NCI-H146 (cell line): ENCODE data around the gene TRMU.

ENCODE experiments used
- DNase-seq: peaks from one replicate; lab custom pipeline; 2025; lab: John Stamatoyannopoulos, UW

The TRMU gene

DNA sequence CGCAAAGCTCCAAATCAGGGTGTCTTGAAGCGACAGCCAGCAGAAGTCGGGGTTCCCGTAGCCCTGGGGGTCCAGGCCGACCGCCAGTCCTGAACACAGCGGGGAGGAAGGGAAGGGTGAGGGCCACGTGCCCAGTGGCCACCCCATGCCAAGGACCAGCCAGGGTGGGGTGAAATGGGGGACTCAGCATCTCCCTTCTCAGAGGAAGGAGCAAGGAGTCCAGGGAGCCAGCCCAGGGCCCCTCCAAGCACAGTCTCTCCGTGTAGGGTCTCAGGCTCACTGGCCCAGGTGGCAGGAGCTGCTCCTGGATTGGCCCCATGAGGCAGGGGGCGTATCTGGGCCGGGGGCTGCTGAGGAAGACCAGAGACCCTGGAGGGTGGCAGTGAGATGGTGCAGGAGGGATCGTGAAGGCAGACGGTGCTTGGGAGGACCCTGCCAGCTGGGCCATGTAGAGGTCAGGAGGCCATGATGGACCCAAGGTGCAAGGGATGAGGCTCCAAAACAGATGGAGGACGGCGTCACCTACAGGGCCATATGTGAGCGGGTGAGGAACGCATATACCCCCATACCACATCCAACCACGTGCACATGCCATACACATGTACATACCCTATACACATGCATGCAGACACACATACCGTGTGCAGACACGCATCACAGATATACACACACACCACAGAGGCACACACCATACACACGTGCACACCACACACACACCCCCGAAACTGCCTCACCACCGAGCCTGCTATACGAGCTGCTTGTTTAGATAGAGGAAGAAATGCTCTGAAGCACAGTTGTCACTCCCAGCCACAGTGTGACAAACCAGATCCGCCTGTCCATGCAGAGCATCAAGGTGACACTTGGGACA is 34.4 kb downstream of the TRMU start:
- no peak for DNase-seq

DNA sequence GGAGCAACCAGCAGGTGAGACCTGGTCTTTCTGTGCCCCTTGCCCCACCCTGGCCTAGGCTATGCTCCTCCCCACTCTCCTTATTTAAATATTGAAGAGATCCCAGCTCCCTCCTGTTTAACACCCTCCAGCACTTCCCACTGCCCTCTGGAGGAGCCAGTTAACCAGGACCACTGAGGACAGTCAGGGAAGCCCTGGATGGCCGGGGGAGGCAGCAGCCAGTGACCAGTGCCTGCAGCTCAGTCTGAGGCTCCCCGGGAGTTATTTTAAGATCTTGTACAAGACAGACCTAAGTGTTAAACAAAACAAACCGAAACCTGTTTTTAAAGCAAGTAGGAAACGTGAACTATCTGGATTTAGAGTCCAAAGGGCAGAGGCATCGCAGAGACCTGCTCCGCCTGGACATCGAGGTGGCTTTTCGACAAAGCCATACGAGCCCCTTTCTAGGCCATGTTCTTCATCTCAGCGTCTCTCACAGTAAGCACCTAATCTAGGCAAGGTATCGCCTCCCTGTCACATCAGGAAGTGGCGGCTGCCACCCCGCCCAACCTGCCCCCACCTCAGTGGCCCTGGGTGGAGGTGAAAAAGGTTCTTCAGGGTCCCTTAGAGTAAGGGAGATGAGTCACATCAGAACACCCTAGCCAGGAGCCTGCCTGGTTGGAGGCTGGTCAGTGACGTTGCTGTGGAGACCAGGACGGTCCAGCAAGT is 35.2 kb downstream of the TRMU start:
- DNase-seq, result no peak

GRCh38 chr22:46371623-46372226 is 36.2 kb downstream of the TRMU start:
- DNase-seq, result no peak

DNA sequence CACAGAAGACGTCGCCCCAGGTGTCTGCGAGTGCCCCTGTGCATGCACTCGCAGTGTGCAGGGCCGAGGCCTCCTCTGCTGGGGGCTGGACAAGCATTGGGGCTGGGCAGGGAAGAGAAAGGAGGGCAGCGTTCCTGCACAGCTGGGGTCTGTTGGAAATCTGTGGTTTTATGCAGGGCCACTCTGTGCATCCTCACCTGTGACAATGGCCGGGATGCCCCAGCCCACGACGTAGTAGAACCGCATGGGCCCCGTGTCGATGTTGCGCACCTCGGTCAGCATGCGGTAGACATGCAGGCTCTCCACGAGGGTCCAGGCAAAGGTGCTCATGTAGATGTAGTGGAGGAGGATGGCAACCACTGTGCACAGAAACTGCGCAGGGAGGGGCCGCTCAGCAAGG is 37.2 kb downstream of the TRMU start:
- no peak for DNase-seq

DNA sequence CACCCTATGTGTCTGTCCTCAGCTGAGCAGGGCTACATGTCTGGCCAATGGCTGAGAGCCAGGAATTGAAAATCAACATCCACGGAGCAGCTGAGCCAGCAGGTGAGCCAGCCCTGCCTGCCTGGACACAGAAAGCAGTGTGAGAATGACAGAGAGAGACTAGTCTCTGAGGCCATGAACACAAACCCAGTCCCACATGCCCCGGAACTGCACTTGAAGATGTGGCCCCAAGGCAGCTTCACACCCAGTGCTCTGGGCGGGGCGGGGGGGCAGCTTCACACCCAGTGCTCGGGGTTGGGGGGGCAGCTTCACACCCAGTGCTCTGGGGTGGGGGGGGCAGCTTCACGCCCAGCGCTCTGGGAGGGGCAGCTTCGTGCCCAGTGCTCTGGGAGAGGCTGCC is 37.6 kb downstream of the TRMU start:
- peak; percentile 13 for DNase-seq

DNA sequence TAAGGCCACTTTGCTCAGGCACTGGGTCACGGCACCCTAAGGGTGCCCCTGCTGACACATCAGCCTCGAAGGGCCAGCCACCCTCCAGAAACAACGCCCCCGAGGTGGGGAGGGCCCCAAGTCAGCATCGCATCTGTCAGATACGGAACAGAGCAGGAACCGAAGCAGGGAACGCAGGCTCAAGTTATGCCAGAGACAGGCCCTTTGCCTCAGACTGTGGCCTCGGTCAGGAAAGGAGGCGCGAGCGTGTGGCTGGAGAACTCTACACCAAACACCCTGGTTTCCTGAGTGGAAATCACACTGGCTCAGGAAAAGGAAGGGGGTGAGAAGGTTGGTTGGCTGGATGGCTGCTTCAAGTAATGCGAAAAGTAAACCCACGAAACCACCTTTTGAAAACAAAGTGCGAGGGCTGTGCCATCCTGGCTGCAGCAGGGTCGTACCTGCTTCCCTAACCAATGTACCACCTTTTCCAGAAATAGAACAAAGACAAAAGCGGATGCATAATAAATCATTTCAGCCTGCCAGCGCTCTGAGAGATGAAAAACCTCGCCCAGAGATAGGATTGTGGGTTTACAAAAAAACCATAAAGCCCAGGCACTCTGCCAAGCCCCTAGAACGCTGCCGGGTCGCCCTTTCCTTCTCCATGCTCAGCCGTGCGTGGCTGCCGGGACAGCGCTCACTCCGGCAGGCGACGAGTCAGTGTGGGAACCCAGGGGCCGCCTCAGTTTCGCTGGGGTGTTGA is 38.6 kb downstream of the TRMU start:
- DNase-seq, result no peak

- DNase-seq, result no peak
Measured at GRCh38 chr22:46374663-46375474, 39.4 kb downstream of the TRMU start.

DNA sequence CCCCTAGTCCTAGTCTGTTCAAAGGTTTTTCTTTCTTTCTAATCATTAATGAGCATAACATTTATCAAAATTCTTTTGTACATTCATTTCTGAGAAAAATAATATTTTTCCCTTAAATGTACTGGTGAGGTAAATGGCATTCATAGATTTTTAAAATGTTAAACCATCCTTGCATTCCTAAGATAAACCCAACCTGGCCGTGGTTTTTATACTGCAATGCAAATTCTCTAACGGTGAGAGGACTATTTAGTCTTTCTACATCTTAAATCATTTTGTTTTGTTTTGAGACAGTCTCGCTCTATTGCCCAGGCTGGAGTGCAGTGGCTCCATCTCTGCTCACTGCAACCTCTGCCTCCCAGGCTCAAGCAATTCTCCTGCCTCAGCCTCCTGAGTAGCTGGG is 40.6 kb downstream of the TRMU start:
- no peak for DNase-seq

- DNase-seq, result no peak
Measured at GRCh38 chr22:46376908-46377524, 41.5 kb downstream of the TRMU start.

- no peak for DNase-seq
Measured at GRCh38 chr22:46377525-46378425, 42.3 kb downstream of the TRMU start.

DNA sequence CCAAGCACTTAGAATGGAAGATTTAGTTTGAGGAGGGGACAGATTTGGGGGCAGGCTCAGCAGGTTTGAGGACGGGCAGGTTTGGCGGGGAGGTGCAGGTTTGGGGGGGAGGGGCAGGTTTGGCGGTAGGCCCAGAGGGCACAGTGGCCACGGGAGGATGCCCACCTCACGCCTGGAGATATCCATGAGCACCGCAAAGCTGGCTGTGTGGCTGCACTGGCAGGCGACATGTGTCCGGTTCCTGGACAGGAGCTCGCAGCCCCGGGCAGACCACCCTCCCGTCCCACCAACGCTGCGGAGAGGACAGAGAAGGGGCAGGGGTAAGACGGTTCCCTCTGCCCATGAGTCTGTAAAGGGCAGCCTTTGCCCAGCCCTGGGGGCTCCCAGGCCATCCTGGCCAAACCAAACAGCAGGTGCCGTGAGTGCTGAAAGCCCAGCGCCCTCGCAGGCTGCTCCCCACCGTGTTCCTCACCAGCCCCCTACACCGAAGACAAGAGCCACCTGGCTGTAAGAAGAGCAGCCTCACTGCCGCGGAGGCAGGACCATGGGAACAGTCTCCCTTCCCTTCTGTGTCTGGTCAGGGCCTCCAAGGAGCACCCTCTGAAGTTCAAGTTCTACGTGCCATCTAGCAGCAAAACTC is 43.0 kb downstream of the TRMU start:
- DNase-seq, result no peak

GRCh38 chr22:46379066-46379930 is 43.8 kb downstream of the TRMU start:
- no peak for DNase-seq

DNA sequence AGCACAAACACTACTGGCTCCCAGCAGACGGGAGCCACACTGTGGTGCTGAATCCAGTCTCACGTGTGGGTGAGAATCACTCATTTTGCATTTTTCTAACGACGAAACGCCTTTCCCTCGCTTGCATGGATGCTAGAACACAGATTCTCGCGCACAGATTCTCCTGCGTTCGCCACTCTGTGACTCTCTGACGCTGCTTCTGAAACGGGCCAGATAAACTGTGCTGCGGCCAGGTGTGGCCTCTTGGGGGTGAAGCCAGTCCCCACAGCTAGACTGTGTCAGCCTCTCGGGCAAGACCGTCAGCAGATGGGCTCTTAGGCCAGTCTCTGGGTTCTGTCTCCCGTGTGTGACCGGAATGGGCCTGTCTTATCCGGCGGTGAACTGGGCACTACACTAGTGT is 44.6 kb downstream of the TRMU start:
- no peak for DNase-seq

- no peak for DNase-seq
Measured at GRCh38 chr22:46380581-46380980, 45.1 kb downstream of the TRMU start.

DNA sequence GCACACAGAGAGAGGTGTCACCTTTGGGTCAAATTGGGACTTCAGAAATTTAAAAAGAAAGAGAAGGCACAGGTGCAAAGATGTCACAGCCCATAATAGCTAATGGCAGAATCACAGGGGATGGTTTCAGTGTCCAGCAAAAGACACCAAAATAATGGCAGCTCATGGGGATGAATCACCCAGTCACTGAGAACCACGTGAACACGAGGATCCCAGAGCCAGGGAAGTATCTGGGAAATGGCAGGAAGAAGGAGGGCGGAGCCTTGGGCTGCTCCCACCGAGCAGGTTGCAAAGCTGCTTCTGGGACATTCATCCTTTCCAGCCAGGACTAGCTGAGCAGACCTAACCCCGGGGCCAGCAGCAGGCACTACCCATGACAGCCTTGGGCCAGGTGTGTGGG is 45.6 kb downstream of the TRMU start:
- DNase-seq, result no peak

DNA sequence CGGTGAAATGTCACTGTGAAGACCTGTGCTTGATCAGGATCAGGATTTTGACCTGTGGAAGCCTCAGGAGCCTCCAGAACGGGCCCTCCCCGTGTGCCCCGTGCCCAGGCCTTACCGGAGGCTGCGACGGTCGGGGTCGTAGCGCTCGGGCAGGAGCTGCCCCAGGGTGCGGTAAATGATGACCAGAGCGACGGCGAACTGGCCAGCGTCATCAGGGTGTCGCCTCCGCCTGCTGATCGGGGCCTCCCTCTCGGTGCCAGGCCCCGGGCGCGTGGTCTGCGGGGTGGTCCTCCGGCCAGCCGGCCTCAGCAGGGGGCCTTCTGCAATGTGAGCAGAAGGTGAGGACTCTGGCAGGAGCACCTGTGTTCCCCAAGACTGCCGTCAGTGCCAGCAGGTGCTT is 46.2 kb downstream of the TRMU start:
- no peak for DNase-seq

DNA sequence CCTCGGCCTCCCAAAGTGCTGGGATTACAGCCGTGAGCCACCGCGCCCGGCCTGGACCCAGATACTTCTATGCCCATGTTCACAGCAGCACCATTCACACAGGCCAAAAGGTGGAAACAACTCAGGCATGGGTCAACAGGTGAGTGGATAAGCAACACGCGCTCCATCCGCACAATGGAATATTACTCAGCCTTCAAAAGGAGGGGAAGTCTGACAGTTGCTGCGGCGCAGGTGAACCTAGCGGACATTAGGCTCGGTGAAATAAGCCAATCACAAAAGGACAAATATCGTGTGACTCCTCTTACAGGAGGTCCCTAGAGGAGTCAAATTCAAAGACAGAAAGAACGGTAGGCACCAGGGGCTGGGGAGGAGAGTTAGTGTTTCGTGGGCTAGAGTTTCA is 47.0 kb downstream of the TRMU start:
- no peak for DNase-seq

GRCh38 chr22:46386312-46386711 is 50.8 kb downstream of the TRMU start:
- no peak for DNase-seq

DNA sequence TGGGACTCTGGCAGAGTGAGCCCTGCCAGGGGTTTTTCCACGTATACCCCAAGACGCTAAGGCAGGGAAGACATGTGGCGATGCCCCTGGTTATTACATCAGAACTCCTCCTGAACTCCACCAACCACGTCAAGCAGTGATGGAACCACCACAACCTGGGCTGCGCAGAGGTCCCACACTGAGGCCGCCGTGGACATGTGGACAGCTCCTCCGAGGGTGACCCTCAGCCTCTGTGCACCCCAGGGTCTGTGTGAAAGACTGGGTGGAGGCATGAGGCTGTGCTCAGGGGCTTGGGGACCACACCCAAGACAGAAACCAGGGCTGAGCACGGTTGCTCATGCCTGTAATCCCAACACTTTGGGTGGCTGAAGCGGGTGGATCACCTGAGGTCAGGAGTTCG is 52.2 kb downstream of the TRMU start:
- no peak for DNase-seq
